PFSK-1 (cell line): ENCODE measurements around the gene RGS5.

ENCODE experiments used
- FOXP2 ChIP-seq: optimal IDR thresholded peaks from 2 replicates; pipeline ENCODE3; 2011; ENCODE audit warnings: borderline replicate concordance, control low read depth, inconsistent platforms; ENCODE audit not compliant: insufficient read depth; ENCODE audit errors: extremely low read length, extremely low read depth
- POLR2AphosphoS5 ChIP-seq: IDR thresholded peaks from 2 replicates; pipeline ENCODE4 v1.6.1; 2012; ENCODE audit warnings: low read depth, mild to moderate bottlenecking, control low read depth, low read length, moderate library complexity
- REST ChIP-seq, 2 experiments: IDR thresholded peaks; 2 replicates each; pipeline versions ENCODE4 v1.6.1 to v1.8.0; 2011 to 2012; ENCODE audit warnings: low read depth in 2 of 2, low read length in 2 of 2, control low read depth in 1 of 2, inconsistent platforms in 1 of 2, mild to moderate bottlenecking in 1 of 2, moderate library complexity in 1 of 2; ENCODE audit not compliant: insufficient read depth in 1 of 2
- SIN3A ChIP-seq: IDR thresholded peaks from 2 replicates; pipeline ENCODE4 v1.6.1; 2012; ENCODE audit warnings: mild to moderate bottlenecking, low read length, moderate library complexity, borderline replicate concordance; ENCODE audit not compliant: insufficient read depth
- TAF1 ChIP-seq: IDR thresholded peaks from 2 replicates; pipeline ENCODE4 v1.6.1; 2012; ENCODE audit warnings: low read length, control low read depth, borderline replicate concordance; ENCODE audit not compliant: insufficient read depth

The RGS5 gene

GRCh38 chr1:163144418-163144817 lies 58.3 kb downstream of the RGS5 start:
- TF ChIP-seq REST (IDR thresholded peaks at IDR 0.05; ENCODE audit: insufficient read depth in 1 of 2, low read depth in 2 of 2, low read length in 2 of 2): no peak
- no peak for TF ChIP-seq POLR2AphosphoS5
- no peak for TF ChIP-seq SIN3A
- TF ChIP-seq TAF1: no peak
- TF ChIP-seq FOXP2: no peak

GRCh38 chr1:163142152-163142551 lies 60.6 kb downstream of the RGS5 start:
- TF ChIP-seq SIN3A: no peak
- TF ChIP-seq FOXP2: no peak
- no peak for TF ChIP-seq TAF1
- no peak for TF ChIP-seq REST (IDR thresholded peaks at IDR 0.05; ENCODE audit: insufficient read depth in 1 of 2, low read depth in 2 of 2, low read length in 2 of 2)
- TF ChIP-seq POLR2AphosphoS5: no peak

GRCh38 chr1:163141556-163141955 lies 61.2 kb downstream of the RGS5 start:
- TF ChIP-seq SIN3A: no peak
- no peak for TF ChIP-seq FOXP2
- TF ChIP-seq POLR2AphosphoS5: no peak
- no peak for TF ChIP-seq TAF1
- no peak for TF ChIP-seq REST (IDR thresholded peaks at IDR 0.05; ENCODE audit: insufficient read depth in 1 of 2, low read depth in 2 of 2, low read length in 2 of 2)

- TF ChIP-seq FOXP2 (no peak), TAF1 (no peak), POLR2AphosphoS5 (no peak), REST (IDR thresholded peaks at IDR 0.05; ENCODE audit: insufficient read depth in 1 of 2, low read depth in 2 of 2, low read length in 2 of 2) (no peak), SIN3A (no peak)
Measured at GRCh38 chr1:163137556-163138265, 65.0 kb downstream of the RGS5 start.

- TF ChIP-seq SIN3A (no peak), POLR2AphosphoS5 (no peak)
Measured at GRCh38 chr1:163131981-163132380, 70.7 kb downstream of the RGS5 start.
